IMR-90 (cell line): Measurements from ENCODE around the gene PRSS33. TPM values are rescaled to one million over a fixed set of nuclear protein-coding genes. Genes with fewer than 3 reads are reported as not detected.

Experiments
- ATAC-seq: fragments of 200-7000 bp; cut with Tn5 transposase; 2 replicates; pipeline ENCODE4 v1.9.1; 2020; ENCODE audit warnings: low read depth, mild to moderate bottlenecking, moderate library complexity
- BruUV-seq: library from RNA; stranded (reverse); fragments of 400-500 nt; replicated peaks from 2 replicates; lab custom pipeline; 2021; lab: Mats Ljungman, UMichigan
- CTCF ChIA-PET: fragments of 300-600 bp; formaldehyde crosslinking; extraction: SDS; loops from one replicate; lab custom pipeline; 2021; ENCODE audit warnings: antibody characterized with exemption; lab: Yijun Ruan, JAX
- POLR2A ChIA-PET: fragments of 300-600 bp; sonication (Branson Sonifier 250); formaldehyde crosslinking; loops from one replicate; lab custom pipeline; 2022; ENCODE audit warnings: antibody characterized with exemption; ENCODE audit not compliant: unreplicated experiment; lab: Charles Lee
- DNase-seq: peaks from one replicate; pipeline ENCODE4 v3.0.0; 2013
- H2AFZ ChIP-seq: replicated peaks from 2 replicates; pipeline ENCODE3; 2013; ENCODE audit warnings: low read length, mild to moderate bottlenecking; ENCODE audit not compliant: poor library complexity
- H2AK5ac ChIP-seq: 2 replicates; pipeline ENCODE4 v1.6.1; 2013; ENCODE audit warnings: low read depth, low read length, inconsistent platforms
- H2AK9ac ChIP-seq: replicated peaks from 2 replicates; pipeline ENCODE3; 2013; ENCODE audit warnings: mild to moderate bottlenecking, low read depth, low read length, moderate library complexity; ENCODE audit not compliant: poor library complexity
- H2BK120ac ChIP-seq: 2 replicates; pipeline ENCODE4 v1.6.1; 2013; ENCODE audit warnings: low read depth, low read length, inconsistent platforms
- H2BK15ac ChIP-seq: 3 replicates; pipeline ENCODE4 v1.6.1; 2013; ENCODE audit warnings: low read depth, low read length, inconsistent platforms
- H2BK20ac ChIP-seq: 2 replicates; pipeline ENCODE4 v1.6.1; 2013; ENCODE audit warnings: low read depth, mild to moderate bottlenecking, inconsistent platforms, low read length, moderate library complexity
- H2BK5ac ChIP-seq: 2 replicates; pipeline ENCODE4 v1.6.1; 2013; ENCODE audit warnings: mild to moderate bottlenecking, low read depth, low read length, inconsistent platforms; ENCODE audit not compliant: poor library complexity, severe bottlenecking
- H3K14ac ChIP-seq: replicated peaks from 2 replicates; pipeline ENCODE4 v1.6.1; 2013; ENCODE audit warnings: low read depth, low read length, inconsistent platforms
- H3K18ac ChIP-seq: 2 replicates; pipeline ENCODE4 v1.6.1; 2013; ENCODE audit warnings: low read depth, low read length, control low read depth
- H3K23ac ChIP-seq: 2 replicates; pipeline ENCODE4 v1.6.1; 2013; ENCODE audit warnings: low read depth, low read length, inconsistent platforms
- H3K27ac ChIP-seq: 2 replicates; pipeline ENCODE4 v1.5.1; 2013; ENCODE audit warnings: mild to moderate bottlenecking, control low read depth, low read length; ENCODE audit not compliant: insufficient read depth
- H3K27me3 ChIP-seq: 2 replicates; pipeline ENCODE4 v1.6.1; 2013; ENCODE audit warnings: low read length; ENCODE audit not compliant: control insufficient read depth, insufficient read depth
- H3K36me3 ChIP-seq: 2 replicates; pipeline ENCODE4 v1.6.1; 2013; ENCODE audit warnings: low read length, mixed read lengths; ENCODE audit not compliant: control insufficient read depth, insufficient read depth
- H3K4ac ChIP-seq: 2 replicates; pipeline ENCODE4 v1.6.1; 2013; ENCODE audit warnings: low read depth, low read length, inconsistent platforms
- H3K4me1 ChIP-seq: 2 replicates; pipeline ENCODE4 v1.6.1; 2013; ENCODE audit warnings: low read length, mixed read lengths; ENCODE audit not compliant: control insufficient read depth, insufficient read depth
- H3K4me2 ChIP-seq: 2 replicates; pipeline ENCODE4 v1.6.1; 2013; ENCODE audit warnings: low read depth, mild to moderate bottlenecking, control low read depth, low read length, moderate library complexity
- H3K4me3 ChIP-seq: 2 replicates; pipeline ENCODE4 v1.5.1; 2013; ENCODE audit warnings: low read depth, mild to moderate bottlenecking, control low read depth, low read length, moderate library complexity; ENCODE audit not compliant: insufficient read depth
- H3K56ac ChIP-seq: 2 replicates; pipeline ENCODE4 v1.6.1; 2013; ENCODE audit warnings: low read length, inconsistent platforms; ENCODE audit not compliant: insufficient read depth; ENCODE audit errors: extremely low read depth
- H3K79me1 ChIP-seq, 2 experiments: 2 replicates each; pipeline ENCODE4 v1.6.1; 2013; ENCODE audit warnings: low read length in 2 of 2, inconsistent platforms in 1 of 2, low read depth in 1 of 2
- H3K9ac ChIP-seq: 2 replicates; pipeline ENCODE4 v1.6.1; 2013; ENCODE audit warnings: low read depth, low read length, control low read depth
- H3K9me1 ChIP-seq: 2 replicates; pipeline ENCODE4 v1.6.1; 2013; ENCODE audit warnings: low read length, inconsistent platforms; ENCODE audit not compliant: insufficient read depth
- H3K9me3 ChIP-seq: 2 replicates; pipeline ENCODE4 v1.6.1; 2013; ENCODE audit warnings: low read length; ENCODE audit not compliant: control insufficient read depth, insufficient read depth
- H4K20me1 ChIP-seq: 2 replicates; pipeline ENCODE4 v1.6.1; 2013; ENCODE audit warnings: low read length, inconsistent platforms; ENCODE audit not compliant: insufficient read depth
- H4K5ac ChIP-seq: 2 replicates; pipeline ENCODE4 v1.6.1; 2013; ENCODE audit warnings: mild to moderate bottlenecking, low read depth, low read length, control low read depth
- H4K8ac ChIP-seq, 2 experiments: 2 replicates each; pipeline ENCODE4 v1.6.1; 2013; ENCODE audit warnings: low read depth in 2 of 2, low read length in 2 of 2, control low read depth in 1 of 2, inconsistent platforms in 1 of 2
- H4K91ac ChIP-seq: 2 replicates; pipeline ENCODE4 v1.6.1; 2013; ENCODE audit warnings: low read depth, low read length, inconsistent platforms; ENCODE audit not compliant: insufficient read depth
- CHD1 ChIP-seq: IDR thresholded peaks from 2 replicates; pipeline ENCODE4 v1.6.1; 2012; ENCODE audit warnings: low read depth, low read length, improper control_type of control experiment
- ELK1 ChIP-seq: fragments of 150-350 bp; IDR thresholded peaks from 2 replicates; pipeline ENCODE4 v1.6.1; 2016; ENCODE audit warnings: low read depth, mild to moderate bottlenecking, low read length, moderate library complexity, borderline replicate concordance
- MXI1 ChIP-seq: IDR thresholded peaks from 2 replicates; pipeline ENCODE4 v1.6.1; 2012; ENCODE audit warnings: low read depth, mild to moderate bottlenecking, low read length, moderate library complexity, borderline replicate concordance
- WGBS, 2 experiments: methylation state at CpG; one replicate each; pipeline versions ENCODE4 v1.1.5 to v1.1.7; 2013; ENCODE audit warnings: missing lambda C conversion rate in 2 of 2; ENCODE audit not compliant: insufficient read length in 1 of 2; ENCODE audit errors: extremely low coverage in 2 of 2; 5-methylcytosine and 5-hydroxymethylcytosine counted together
- dilution Hi-C: fragments of 300-500 bp; cut with HindIII; formaldehyde crosslinking; loops from one replicate; pipeline ENCODE4 v1.14.3; 2018; ENCODE audit warnings: low sequenced_read_pairs; ENCODE audit not compliant: unreplicated experiment
- in situ Hi-C: fragments of 300-500 bp; cut with MboI; formaldehyde crosslinking; loops from 3 replicates; pipeline ENCODE4 v1.14.3; 2019; ENCODE audit warnings: low sequenced_read_pairs, inconsistent platforms, mixed read lengths
- intact Hi-C: fragments of 100-400 bp; cut with micrococcal nuclease; formaldehyde crosslinking; loops from 2 replicates; pipeline ENCODE4 v1.10.0; 2022
- polyA plus RNA-seq, 3 experiments: library from polyadenylated mRNA; depleted of rRNA; stranded (reverse); fragments of >200 nt; gene quantifications; 2 replicates each; pipeline ENCODE4 v1.2.3, GENCODE V29; 2012; ENCODE audit warnings: low replicate concordance in 1 of 3
- total RNA-seq: library from RNA; depleted of rRNA; stranded (reverse); fragments of >200 nt; gene quantifications from 2 replicates; pipeline ENCODE4 v1.2.3, GENCODE V29; 2012

PRSS33 gene
- total and polyA plus RNA-seq, 2 of the 4 experiments (the other 2 are of a cell fraction) = not detected

- in situ Hi-C loops = no loop called here
- Histone ChIP-seq H3K4me2 (no peak overlapping the region), H3K27me3 (peaks cover 56% of the 10 kb centered on the region), H3K27ac (no peak overlapping the region), H3K4me3 (no peak overlapping the region), H3K56ac (no peak overlapping the region), H3K9me3 (no peaks in the 10 kb centered on the region), H2BK120ac (no peak overlapping the region), H4K91ac (no peak overlapping the region), H3K18ac (no peak overlapping the region), H2BK15ac (no peak overlapping the region), H3K14ac (no peak overlapping the region), H4K5ac (no peak overlapping the region), H4K20me1 (no peaks in the 10 kb centered on the region), H3K4ac (no peak overlapping the region), H2AK9ac (no peak overlapping the region), H2AK5ac (no peak overlapping the region), H3K4me1 (no peaks in the 10 kb centered on the region), H3K23ac (no peak overlapping the region), H3K9ac (no peak overlapping the region), H4K8ac (no peak overlapping the region), H2BK20ac (no peak overlapping the region), H2AFZ (no peak overlapping the region), H3K9me1 (no peaks in the 10 kb centered on the region), H2BK5ac (no peak overlapping the region), H3K79me1 (no peaks in the 10 kb centered on the region), H3K36me3 (no peaks in the 10 kb centered on the region)
- dilution Hi-C loops = no loop called here
- WGBS, 2 experiments = 35% methylated on average over 2 of the region's 8 CpGs; no CpG with 5 or more reads in 1 of the 2 experiments
- ATAC-seq = no peak
- CTCF ChIA-PET = interaction anchor here (1.0 kb wide), 1 partner anchor 16 kb away, joined by 3 read pairs; no protein-coding TSS in a partner anchor
- intact Hi-C loops = no loop called here
- DNase-seq = no peak
- TF ChIP-seq ELK1 (no peak), MXI1 (no peak), CHD1 (no peak)
- POLR2A ChIA-PET = no interaction called here
- no TSS peak for BruUV-seq
These were observed 34.8 kb upstream of the PRSS33 start for GRCh38 chr16:2822158-2822495.
